Measurements from ENCODE around the gene CYP4F12.

- TF ChIP-seq, protein P1, sequence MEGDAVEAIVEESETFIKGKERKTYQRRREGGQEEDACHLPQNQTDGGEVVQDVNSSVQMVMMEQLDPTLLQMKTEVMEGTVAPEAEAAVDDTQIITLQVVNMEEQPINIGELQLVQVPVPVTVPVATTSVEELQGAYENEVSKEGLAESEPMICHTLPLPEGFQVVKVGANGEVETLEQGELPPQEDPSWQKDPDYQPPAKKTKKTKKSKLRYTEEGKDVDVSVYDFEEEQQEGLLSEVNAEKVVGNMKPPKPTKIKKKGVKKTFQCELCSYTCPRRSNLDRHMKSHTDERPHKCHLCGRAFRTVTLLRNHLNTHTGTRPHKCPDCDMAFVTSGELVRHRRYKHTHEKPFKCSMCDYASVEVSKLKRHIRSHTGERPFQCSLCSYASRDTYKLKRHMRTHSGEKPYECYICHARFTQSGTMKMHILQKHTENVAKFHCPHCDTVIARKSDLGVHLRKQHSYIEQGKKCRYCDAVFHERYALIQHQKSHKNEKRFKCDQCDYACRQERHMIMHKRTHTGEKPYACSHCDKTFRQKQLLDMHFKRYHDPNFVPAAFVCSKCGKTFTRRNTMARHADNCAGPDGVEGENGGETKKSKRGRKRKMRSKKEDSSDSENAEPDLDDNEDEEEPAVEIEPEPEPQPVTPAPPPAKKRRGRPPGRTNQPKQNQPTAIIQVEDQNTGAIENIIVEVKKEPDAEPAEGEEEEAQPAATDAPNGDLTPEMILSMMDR (IDR thresholded peaks at IDR 0.05; ENCODE audit: borderline replicate concordance, extremely low read depth, low read length, poor library complexity, severe bottlenecking), result no peak
- TF ChIP-seq EZH2 (IDR thresholded peaks at IDR 0.05; ENCODE audit: borderline replicate concordance, low read depth, low read length, severe bottlenecking), result no peak
These were observed 32.5 kb upstream of the CYP4F12 start, which contains the start of gene CYP4F3 for GRCh38 chr19:15640294-15640903.
